GM04503 (cell line): ENCODE data around the gene ATG7.
"Not testable (repeated sequence)": the region's sequence is repeated elsewhere in the genome, so short reads cannot be mapped to it uniquely, and the experiment has no call there.

Experiments
- DNase-seq: peaks from one replicate; pipeline ENCODE4 v3.0.0-alpha.2; 2012; ENCODE audit warnings: low read depth

ATG7 gene

DNA sequence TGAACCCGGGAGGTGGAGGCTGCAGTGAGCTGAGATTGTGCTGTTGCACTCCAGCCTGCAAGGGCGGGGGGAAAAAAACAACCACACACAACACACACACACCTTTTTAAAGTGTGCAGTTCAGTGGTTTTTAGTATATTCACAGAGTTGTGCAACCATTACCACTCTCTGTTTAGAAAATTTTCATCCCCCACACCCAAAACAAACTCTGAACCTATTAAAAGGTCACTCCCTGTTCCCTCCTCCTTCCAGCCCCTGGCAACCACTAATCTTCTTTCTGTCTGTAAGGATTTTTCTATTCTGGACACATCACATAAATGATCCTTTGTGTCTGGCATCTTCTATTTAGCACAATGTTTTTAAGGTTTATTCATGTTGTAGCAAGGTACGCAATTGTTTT is 159.1 kb downstream of the ATG7 start:
- no peak for DNase-seq

DNA sequence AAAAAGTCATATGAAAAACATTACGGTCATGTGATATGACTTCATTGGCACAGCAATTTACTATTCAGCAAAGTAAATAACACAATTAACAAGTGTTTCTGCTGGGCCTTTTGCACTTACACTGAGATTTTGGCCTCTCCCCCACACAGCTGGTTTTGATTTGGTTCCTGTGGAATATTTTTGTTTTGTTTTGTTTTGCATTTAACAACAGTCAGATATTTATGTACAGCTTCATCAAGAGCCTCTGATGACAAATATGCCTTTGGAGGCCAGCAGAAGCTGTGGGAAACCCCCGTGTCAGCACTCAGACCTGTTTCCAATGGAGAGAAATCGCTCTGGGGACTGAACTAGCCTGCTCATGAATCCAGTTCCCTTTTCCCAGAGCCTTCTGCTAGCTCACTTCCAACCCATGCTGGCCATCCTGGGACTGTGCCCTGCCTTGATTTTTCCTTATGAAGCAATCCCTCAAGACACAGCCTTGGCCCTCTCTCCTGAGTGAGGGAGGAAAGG is 161.9 kb downstream of the ATG7 start:
- peak; percentile 93 for DNase-seq

DNA sequence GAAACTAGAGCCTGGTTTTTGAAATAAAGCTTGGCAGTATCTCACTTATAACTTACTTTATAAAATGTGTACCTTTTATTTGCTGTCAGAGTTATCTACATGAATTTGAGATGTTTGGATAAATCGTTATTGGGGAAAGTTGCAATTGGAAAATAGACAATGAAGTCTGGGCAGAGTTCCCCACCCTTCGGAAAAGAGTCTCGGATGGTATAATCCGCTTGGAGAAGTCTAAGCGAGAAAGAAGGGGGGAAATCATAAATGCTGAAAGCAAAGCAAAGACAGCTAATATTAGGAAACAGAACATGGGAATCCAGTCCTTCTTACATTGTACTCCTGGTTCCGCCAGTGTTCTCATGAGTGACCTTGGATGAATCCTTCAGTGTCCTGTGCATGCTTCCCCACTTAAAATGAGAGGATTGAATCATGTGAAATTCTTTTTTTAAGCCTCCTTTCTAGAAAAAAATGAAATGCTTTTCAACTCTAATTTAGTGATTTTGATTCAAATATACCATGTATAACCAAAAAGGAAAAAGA is 162.4 kb downstream of the ATG7 start:
- no peak for DNase-seq

DNA sequence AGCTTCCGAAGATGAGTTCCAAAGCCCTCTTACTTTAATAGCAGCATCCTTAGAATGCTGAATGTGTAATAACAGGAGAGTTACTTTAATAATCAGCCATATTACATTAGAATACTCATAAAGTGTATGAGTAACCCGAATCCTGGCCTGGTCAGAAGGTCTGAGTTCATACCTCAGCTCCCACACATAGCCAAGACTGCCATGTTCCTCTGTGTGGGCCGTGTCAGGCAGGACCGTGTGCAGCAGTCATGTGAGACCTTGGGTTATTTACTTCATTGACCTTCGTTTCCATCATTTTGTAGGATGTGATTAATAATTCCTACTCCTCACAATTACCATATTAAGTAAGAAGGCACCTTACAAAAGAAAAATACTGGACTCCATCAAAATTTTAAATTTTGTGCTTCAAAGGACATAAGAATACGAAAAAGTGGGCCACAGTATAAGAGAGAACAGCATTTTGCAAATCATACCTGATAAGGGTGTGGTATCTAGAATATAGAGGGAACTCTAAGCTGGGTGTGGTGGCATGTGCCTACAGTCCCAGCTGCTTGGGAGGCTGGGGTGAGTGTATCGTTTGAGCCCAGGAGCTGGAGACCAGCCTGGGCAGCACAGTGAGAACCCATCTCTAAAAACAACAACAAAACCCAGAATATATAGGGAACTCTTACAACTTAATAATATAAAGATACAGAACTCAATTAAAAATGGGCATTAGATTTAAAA is 163.4 kb downstream of the ATG7 start:
- no peak for DNase-seq

DNA sequence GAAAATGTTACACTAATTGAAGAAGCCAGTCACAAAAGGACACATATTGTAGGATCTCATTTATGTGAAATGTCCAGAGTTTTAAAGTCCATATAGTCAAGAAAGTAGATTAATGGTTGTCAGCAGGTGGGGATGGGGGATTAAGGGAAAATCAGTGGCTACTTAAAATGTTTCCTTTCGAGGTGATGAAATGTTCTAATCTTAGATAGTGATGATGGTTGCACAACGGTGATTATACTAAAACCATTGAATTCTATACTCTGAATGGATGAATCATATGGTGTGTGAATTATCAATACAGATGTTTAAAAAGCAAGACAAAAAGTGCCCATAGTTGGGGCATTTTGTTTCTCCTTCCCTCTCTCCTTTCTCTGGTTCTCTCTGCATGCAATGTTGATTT is 164.6 kb downstream of the ATG7 start:
- no peak for DNase-seq

DNA sequence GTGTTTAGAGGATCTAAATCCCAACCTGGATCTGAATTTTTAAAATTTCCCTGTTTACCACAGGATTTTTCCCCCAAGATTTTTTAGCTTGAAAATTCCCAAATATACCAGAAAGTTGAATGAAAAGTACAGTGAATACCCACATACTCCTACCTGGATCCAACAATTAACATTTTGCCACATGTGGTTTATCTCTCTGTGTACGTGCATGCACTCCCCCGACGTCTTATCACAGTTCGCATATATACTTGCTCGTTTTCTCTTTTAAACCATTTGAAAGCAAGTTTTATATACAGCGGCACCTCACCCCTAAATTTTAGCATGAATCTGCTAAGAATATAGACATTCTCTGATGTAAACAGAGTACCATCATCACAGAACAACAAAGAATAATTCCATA is 165.3 kb downstream of the ATG7 start:
- no peak for DNase-seq

DNA sequence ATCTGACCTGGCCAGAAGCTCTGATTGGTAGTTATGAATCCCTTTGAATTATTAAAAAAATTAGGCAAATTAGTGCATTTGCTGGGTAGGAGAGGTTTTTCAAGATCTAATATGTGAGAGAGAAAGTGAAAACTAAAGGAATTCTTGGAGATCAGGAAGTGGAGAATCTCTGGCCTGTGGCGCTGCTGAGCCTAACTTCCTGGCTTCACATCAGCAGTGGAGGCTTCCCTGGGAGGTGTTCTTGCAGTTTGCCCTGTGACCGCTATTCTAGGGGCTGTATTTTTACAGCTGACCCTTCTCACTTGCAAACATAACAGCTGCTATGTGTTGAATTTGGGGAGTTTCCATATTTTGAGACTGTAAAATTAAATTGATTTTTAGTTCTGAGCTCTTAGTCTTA is 166.4 kb downstream of the ATG7 start:
- no peak for DNase-seq

DNA sequence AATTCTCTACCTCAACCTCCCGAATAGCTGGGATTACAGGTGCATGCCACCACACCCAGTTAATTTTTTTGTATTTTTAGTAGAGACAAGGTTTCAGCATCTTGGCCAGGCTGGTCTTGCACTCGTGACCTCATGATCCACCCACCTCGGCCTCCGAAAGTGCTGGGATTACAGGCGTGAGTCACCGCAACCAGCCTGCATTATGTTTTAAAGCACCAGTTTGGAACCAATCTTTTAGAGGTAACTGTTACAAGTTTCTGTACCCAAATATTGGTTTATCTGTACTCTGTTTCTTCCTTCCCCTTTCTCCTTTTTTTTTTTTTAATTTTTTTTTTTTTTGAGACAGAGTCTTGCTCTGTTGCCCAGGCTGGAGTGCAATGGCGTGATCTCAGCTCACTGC is 169.1 kb downstream of the ATG7 start:
- DNase-seq = not testable (repeated sequence)

DNA sequence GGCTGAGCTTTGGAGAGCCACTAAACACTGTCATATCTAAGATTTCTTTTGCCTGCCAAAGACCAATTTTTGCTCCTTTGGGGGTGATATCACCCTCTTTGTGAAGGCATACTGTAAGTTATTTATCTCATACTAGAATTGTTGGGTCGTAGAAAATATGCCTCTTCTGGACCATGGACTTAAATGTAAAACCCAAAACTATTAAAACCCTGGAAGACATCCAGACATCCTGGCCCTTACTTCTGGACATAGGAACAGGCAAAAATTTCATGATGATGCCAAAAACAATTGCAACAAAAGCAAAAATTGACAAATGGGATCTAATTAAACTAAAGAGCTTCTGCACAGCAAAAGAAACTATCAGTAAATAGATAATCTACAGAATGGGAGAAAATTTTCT is 172.2 kb downstream of the ATG7 start:
- no peak for DNase-seq

DNA sequence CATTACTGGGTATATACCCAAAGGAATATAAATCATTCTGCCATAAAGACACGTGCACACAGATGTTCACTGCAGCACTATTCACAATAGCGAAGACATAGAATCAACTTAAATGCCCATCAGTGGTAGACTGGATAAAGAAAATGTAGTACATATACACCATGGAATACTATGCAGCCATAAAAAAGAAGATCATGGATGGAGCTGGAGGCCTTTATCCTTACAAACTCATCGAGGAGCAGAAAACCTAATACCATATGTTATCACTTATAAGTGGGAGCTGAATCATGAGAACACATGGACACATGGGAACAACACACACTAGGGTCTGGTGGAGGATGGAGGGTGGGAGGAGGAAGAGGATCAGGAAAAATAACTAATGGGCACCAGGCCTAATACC is 173.0 kb downstream of the ATG7 start:
- not testable (repeated sequence) for DNase-seq

DNA sequence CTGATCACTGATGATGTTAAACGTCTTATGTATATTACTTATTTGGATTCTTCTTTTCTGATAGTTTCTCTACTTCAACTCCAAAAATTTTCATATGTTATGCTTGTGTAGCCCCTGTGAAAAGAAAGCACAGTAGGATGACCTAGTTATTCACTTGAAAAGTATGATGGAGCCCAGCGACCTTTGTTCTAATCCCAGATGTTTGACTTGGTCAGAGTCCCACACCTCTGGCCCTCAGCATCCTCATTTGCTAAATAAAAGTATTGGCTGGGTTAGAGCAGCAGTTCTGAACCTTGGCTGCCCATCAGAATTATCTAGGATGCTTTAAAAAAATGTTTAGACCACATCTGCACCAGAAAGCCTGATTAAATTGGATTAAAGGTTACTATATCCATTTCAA is 173.7 kb downstream of the ATG7 start:
- DNase-seq = no peak

DNA sequence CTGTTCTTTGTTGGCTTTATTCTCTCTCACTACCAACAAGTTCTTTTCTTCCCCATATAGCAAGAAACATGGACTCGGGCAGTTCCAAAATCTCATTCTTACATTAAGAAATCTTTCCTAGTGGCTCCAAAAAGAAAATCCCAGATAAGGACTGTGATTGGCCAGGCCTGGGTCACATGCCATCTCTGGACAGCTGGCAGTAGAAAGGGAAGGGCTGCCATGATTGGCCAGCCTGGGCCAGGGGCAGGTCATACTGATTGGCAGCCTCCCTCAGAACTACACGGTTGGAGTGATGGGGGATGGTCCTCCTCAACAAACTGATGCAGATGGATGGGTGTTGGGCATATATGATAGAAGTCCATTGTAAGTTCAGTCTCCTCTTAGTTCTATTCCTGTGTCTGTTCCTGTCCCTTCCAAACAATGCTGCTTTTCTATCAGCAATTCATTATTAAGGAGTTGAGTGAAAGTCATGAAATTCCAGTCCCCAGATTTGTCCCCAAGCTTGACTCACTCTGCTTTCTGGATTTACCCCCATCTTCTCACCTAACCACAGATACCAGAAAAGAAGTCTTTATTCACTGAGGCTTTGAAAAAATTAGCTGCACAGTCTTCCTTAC is 175.5 kb downstream of the ATG7 start:
- DNase-seq = no peak

DNA sequence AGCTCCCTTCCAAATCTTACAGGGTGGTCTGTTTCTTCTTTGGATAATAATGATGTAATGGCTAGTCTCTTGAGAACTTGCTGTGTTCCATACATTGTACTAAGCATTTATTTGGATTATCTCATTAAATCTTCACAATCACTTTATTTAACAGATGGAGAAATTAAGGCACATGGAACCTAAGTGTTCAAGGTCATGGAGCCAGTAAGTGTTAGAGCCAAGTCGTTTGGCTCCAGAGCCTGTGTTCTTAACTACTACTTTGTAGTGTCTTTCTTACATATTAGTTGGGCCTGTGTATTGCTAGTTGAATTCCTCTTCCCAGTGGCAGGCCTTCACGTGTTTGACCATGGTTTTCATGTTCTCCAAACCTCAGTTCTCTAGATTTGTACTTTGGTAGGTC is 177.8 kb downstream of the ATG7 start:
- no peak for DNase-seq

DNA sequence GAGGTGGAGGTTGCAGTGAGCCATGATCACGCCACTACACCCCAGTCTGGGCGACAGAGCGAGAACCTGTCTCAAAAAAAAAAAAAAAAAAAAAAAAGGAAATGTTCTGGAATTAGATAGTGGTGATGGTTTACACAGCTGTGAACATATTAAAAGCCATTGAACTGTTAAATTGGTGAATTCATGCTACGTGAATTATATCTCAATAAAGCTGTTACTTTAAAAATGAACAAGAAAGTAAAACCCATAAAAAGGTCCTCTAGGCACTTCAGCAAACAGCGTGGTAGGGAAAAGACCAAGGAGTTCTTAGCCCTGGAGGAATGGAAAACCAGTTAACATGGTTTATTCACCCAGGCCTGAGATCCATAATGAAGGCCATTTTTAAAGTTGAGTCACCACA is 180.1 kb downstream of the ATG7 start:
- DNase-seq = no peak

DNA sequence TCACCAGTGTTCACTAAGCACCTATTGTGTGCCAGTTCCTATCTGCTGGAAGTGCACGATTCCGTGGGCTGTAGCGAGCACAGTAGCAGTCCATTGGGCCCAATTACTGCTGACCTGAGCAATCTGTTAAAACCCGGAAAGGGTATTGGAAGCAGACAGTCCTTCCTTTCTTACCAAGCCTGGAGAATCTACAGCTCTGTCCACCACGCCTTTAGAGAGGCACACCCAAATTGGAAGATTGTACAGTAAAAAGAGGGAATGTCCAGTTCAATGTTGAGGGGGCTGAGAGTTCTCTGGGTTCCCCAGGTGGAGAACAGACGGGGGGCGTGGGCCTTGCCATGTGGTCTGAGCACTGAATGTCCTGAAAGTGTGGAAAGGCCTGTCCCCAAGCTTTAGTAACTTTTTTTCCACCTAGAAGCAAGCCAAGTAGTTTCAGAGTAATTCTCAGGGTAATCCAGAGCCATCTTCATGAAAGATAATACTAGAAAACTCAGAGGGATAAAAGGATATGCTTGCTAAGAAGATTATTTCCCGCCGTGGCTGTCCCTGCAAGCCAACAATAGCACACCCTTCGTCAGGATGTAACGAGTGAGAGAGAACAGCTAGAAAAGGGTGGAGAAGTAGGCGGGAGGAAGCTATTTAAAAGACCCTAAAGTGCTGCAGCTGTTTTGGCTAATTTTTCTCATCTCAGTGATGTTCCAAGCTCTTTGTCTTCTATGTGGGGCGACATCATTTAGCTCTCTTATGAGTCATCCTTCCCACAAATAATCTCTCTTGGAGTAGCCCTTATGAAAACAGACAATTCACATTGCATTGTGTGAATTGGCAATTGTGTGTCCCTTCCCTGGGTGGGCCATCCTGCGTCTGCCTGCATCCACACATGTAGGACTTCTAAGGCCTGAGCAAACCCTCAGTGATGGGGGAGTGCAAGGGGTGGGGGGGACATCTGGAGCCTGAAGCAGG is 181.0 kb downstream of the ATG7 start:
- DNase-seq = peak; percentile 23

DNA sequence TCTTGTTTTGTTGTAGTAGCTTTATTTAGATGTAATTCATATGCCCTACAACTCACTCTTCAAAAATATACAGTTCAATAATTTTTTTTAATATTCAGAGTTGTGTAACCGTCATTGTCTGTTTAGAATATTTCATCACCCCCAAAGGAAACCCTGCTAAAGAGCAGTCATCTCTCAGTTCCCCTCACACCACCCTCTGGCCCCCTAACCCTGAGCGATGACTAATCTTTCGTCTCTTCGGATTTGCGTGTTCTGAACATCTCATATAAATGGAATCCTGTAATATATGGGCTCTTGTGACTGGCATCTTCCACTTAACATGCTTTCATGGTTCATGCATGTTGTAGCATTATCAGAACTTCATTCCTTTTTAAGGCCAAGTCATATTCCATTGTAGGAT is 183.8 kb downstream of the ATG7 start:
- no peak for DNase-seq

DNA sequence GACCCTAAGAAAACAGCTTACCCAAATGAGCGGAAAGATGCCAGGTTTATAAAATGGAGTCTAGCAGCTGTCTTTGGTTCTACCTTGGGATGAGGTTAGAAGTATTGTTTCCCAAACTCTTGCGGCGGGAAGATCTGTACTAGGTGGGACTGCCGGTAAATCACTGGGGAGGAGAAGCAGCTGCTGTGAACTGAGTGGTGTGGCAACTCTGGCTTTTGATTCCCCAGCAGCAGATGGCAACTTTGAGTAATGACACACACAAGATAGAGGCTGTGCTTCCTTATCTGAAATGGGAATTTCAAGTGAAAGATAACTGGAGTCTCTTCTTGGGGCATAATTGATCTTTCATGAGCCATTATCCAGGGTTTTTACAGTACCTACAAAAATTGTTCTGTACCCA is 184.9 kb downstream of the ATG7 start:
- no peak for DNase-seq

DNA sequence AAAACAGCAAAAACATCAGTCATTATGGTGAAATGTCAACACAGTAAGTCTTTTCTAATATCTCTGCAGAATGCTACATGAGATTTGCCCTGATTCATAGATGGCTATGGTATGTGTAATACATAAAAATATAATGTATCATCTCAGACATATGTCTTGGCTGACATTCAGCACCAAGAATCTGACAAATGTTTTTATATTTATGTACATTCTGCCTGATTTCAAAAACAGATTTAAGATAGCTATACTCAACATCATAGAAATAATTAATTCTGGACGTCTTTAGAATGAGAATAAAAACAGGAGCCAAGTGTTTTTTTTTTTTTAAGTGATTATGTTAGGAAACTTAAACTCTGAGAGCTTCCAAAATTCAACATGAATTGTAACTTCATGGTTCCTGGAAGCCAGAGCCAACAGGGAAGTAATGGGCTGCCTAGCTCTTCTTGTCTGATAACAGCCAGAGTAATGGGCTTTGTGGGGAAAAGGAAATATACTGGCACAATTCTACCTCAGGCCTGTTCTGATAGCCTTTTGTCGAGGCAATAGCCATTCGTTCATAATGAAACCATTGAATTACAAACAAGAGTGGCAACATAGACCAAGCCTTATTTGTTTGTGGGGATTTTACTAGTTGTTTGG is 187.1 kb downstream of the ATG7 start:
- DNase-seq = no peak

DNA sequence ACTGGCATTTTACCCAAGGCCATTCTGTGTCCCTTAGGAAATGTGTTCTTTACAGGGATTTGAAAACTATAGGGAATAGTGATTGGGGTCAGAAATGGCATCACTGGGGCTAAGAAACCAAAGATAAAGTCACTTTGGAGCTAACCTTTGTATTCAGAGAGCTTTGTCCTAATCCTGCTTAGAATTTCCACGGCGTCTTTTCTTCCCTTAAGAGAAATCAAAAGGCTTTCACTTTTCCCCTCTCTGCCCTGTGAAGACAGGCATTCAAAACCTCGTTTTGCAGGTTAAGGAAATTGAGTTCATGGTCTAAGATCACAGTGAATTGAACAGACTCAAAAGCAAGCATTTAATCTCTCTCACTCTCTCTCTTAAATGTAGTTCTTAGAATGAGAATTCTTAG is 189.0 kb downstream of the ATG7 start:
- DNase-seq = no peak

DNA sequence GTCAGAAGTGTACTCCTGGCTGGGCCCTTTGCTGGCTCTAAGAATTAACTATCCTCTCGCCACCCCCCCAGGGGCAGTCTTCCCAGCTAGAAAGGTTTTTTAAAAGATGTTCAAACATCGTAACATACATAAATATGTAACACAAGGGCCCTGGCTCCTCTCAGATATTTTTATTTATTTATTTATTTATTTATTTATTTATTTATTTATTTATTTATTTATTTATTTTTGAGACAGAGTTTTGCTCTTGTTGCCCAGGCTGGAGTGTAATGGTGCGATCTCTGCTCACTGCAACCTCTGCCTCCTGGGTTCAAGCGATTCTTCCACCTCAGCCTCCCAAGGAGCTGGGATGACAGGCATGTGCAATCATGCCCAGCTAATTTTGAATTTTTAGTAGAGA is 190.5 kb downstream of the ATG7 start:
- not testable (repeated sequence) for DNase-seq

DNA sequence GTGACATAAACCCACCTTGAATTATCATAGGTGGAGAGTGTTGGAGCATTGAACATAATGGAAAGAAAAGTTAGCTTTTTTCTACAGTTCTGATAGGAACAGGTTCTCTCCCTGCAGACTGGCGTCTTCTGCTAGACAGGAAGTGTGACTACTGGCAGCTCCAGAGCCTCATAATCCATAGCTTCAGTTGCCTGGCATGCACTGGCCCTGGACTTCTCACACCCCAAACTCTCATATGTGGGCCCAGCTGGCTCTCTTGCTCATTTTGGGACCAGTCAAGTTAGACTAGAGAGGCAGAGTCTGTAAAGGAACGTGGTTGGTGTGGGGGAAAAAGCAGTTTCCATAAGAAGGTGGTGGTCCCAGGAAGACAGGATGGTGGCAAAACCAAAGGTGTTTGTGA is 191.4 kb downstream of the ATG7 start:
- no peak for DNase-seq

DNA sequence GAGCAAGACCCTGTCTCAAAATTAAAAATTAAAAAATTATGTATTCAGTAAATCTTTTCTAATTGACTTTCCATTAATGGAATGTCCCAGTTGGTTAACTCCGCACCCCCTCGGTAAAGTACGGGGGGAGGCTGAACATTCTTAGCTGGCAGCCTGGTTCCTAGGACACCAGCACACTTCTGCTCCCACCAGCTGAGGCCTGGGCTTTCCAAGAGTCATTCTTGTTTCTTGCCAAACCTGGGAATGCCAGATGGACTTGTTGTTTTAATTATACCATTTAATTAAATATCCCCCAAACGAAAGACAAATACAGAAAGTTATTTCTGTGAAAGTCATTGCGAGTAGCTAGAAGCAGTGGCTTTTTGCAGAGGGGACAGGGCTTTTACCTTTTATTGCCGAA is 192.2 kb downstream of the ATG7 start:
- no peak for DNase-seq
